OCI-LY7 (cell line): ENCODE data around the gene PKN2.

Experiments
- EZH2phosphoT487 ChIP-seq: fragments of 200-600 bp; sonication (generic); IDR thresholded peaks from 2 replicates; pipeline ENCODE4 v1.6.1; 2018; ENCODE audit warnings: low read depth, borderline replicate concordance, mild to moderate bottlenecking, mixed run types, antibody characterized with exemption, low read length, moderate library complexity, mixed read lengths
- TF ChIP-seq, protein P1 (sequence below): fragments of 200-600 bp; sonication (generic); conservative IDR thresholded peaks from 2 replicates; pipeline ENCODE4 v1.5.1; 2014; ENCODE audit warnings: mild to moderate bottlenecking, antibody characterized with exemption, low read length, moderate library complexity, mixed read lengths

DNA sequence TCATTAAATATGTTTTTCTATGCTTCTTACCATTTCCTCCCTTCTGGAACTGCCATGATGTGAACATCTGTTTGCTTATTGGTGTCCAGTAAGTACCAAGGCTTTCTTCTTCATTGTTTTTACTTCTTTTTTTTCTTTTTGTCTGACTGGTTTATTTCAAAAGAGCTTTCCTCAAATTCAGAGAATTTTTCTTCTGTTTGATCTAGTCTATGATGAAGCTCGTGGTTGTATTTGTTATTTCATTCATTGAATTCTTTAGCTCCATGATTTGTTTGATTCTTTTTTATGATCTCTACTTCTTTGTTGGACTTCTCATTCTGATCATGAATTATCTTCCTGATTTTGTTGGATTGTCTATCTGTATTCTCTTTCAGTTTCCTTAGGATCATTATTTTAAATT, 49.5 kb upstream of the PKN2 start:
- TF ChIP-seq, protein P1, sequence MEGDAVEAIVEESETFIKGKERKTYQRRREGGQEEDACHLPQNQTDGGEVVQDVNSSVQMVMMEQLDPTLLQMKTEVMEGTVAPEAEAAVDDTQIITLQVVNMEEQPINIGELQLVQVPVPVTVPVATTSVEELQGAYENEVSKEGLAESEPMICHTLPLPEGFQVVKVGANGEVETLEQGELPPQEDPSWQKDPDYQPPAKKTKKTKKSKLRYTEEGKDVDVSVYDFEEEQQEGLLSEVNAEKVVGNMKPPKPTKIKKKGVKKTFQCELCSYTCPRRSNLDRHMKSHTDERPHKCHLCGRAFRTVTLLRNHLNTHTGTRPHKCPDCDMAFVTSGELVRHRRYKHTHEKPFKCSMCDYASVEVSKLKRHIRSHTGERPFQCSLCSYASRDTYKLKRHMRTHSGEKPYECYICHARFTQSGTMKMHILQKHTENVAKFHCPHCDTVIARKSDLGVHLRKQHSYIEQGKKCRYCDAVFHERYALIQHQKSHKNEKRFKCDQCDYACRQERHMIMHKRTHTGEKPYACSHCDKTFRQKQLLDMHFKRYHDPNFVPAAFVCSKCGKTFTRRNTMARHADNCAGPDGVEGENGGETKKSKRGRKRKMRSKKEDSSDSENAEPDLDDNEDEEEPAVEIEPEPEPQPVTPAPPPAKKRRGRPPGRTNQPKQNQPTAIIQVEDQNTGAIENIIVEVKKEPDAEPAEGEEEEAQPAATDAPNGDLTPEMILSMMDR, result no peak
- TF ChIP-seq EZH2phosphoT487, result no peak
